Neuronal stem cell (in vitro differentiated cells): Measurements from ENCODE around the gene SUN1.

ENCODE experiments used
- DNase-seq: peaks from one replicate; pipeline ENCODE4 v3.0.0-alpha.2; 2013; ENCODE audit warnings: low spot score
- H2AFZ ChIP-seq: one replicate; pipeline ENCODE4 v1.6.1; 2013; ENCODE audit warnings: mild to moderate bottlenecking, low read length, inconsistent platforms
- H2AK5ac ChIP-seq: 2 replicates; pipeline ENCODE4 v1.6.1; 2013; ENCODE audit warnings: low read depth, mild to moderate bottlenecking, inconsistent platforms, low read length, moderate library complexity, mixed read lengths
- H2BK120ac ChIP-seq: 2 replicates; pipeline ENCODE4 v1.6.1; 2013; ENCODE audit warnings: low read depth, mild to moderate bottlenecking, inconsistent platforms, low read length, moderate library complexity, mixed read lengths
- H2BK12ac ChIP-seq: one replicate; pipeline ENCODE4 v1.6.1; 2013; ENCODE audit warnings: low read length, inconsistent platforms
- H2BK15ac ChIP-seq: 2 replicates; pipeline ENCODE4 v1.6.1; 2013; ENCODE audit warnings: mild to moderate bottlenecking, low read length, inconsistent platforms, mixed read lengths
- H2BK5ac ChIP-seq: one replicate; pipeline ENCODE4 v1.6.1; 2013; ENCODE audit warnings: inconsistent platforms, mild to moderate bottlenecking, low read length, moderate library complexity
- H3K14ac ChIP-seq: one replicate; pipeline ENCODE4 v1.6.1; 2013; ENCODE audit warnings: low read length, inconsistent platforms
- H3K18ac ChIP-seq: 2 replicates; pipeline ENCODE4 v1.6.1; 2013; ENCODE audit warnings: low read length, inconsistent platforms
- H3K23ac ChIP-seq: 2 replicates; pipeline ENCODE4 v1.6.1; 2013; ENCODE audit warnings: low read depth, mild to moderate bottlenecking, mixed read lengths, low read length, inconsistent platforms; ENCODE audit not compliant: poor library complexity
- H3K27ac ChIP-seq: replicated peaks from 3 replicates; pipeline ENCODE4 v1.5.1; 2013; ENCODE audit warnings: low read length, inconsistent platforms
- H3K27me3 ChIP-seq, 3 experiments: 2 replicates each; pipeline ENCODE4 v1.6.1; 2013; ENCODE audit warnings: low read length in 3 of 3, mild to moderate bottlenecking in 2 of 3, inconsistent platforms in 1 of 3, low read depth in 1 of 3, mixed read lengths in 1 of 3, moderate library complexity in 1 of 3; ENCODE audit not compliant: control insufficient read depth in 3 of 3, insufficient read depth in 3 of 3
- H3K36me3 ChIP-seq, 2 donors: replicated peaks in 1 of 2; 2 replicates each; pipeline ENCODE4 v1.6.1; 2013; ENCODE audit warnings: low read length in 2 of 2; ENCODE audit not compliant: control insufficient read depth in 2 of 2, insufficient read depth in 2 of 2
- H3K4ac ChIP-seq: 2 replicates; pipeline ENCODE4 v1.6.1; 2013; ENCODE audit warnings: inconsistent platforms, mild to moderate bottlenecking, low read length, moderate library complexity
- H3K4me1 ChIP-seq, 2 donors: 1 replicate in 1 of 2; 2 replicates in 1 of 2; pipeline ENCODE4 v1.6.1; 2013; ENCODE audit warnings: low read length in 2 of 2, low read depth in 1 of 2; ENCODE audit not compliant: control insufficient read depth in 2 of 2, insufficient read depth in 1 of 2
- H3K4me2 ChIP-seq: one replicate; pipeline ENCODE4 v1.6.1; 2013; ENCODE audit warnings: mild to moderate bottlenecking, low read length, inconsistent platforms; ENCODE audit not compliant: insufficient read depth, poor library complexity, severe bottlenecking
- H3K4me3 ChIP-seq, 2 donors: 2 replicates each; pipeline ENCODE4 v1.5.1; 2013; ENCODE audit warnings: low read length in 2 of 2, mild to moderate bottlenecking in 2 of 2, inconsistent platforms in 1 of 2, moderate library complexity in 1 of 2
- H3K79me1 ChIP-seq: one replicate; pipeline ENCODE4 v1.6.1; 2013; ENCODE audit warnings: low read depth, mild to moderate bottlenecking, inconsistent platforms, low read length, moderate library complexity
- H3K9ac ChIP-seq: one replicate; pipeline ENCODE4 v1.6.1; 2013; ENCODE audit warnings: mild to moderate bottlenecking, low read depth, low read length, inconsistent platforms; ENCODE audit not compliant: poor library complexity
- H3K9me3 ChIP-seq, 2 donors: replicated peaks in 1 of 2; 2 replicates each; pipeline versions ENCODE3 to v1.6.1; 2013; ENCODE audit warnings: low read length in 2 of 2, mild to moderate bottlenecking in 2 of 2, inconsistent platforms in 1 of 2, low read depth in 1 of 2, mixed read lengths in 1 of 2, moderate library complexity in 1 of 2; ENCODE audit not compliant: control insufficient read depth in 2 of 2, insufficient read depth in 1 of 2
- H4K8ac ChIP-seq: one replicate; pipeline ENCODE4 v1.6.1; 2013; ENCODE audit warnings: low read depth, mild to moderate bottlenecking, inconsistent platforms, low read length, moderate library complexity
- H4K91ac ChIP-seq: one replicate; pipeline ENCODE4 v1.6.1; 2013; ENCODE audit warnings: low read length, low read depth, mild to moderate bottlenecking, inconsistent platforms; ENCODE audit not compliant: poor library complexity
- WGBS, 2 donors: extraction: QIAGEN DNeasy Blood & Tissue Kit; methylation state at CpG; one replicate each; pipeline ENCODE4 v1.1.7; 2013; ENCODE audit warnings: missing lambda C conversion rate in 2 of 2, mixed read lengths in 1 of 2; ENCODE audit not compliant: insufficient read length in 2 of 2, insufficient replicate concordance in 1 of 2; ENCODE audit errors: extremely low coverage in 2 of 2; 5-methylcytosine and 5-hydroxymethylcytosine counted together

SUN1 gene

DNA sequence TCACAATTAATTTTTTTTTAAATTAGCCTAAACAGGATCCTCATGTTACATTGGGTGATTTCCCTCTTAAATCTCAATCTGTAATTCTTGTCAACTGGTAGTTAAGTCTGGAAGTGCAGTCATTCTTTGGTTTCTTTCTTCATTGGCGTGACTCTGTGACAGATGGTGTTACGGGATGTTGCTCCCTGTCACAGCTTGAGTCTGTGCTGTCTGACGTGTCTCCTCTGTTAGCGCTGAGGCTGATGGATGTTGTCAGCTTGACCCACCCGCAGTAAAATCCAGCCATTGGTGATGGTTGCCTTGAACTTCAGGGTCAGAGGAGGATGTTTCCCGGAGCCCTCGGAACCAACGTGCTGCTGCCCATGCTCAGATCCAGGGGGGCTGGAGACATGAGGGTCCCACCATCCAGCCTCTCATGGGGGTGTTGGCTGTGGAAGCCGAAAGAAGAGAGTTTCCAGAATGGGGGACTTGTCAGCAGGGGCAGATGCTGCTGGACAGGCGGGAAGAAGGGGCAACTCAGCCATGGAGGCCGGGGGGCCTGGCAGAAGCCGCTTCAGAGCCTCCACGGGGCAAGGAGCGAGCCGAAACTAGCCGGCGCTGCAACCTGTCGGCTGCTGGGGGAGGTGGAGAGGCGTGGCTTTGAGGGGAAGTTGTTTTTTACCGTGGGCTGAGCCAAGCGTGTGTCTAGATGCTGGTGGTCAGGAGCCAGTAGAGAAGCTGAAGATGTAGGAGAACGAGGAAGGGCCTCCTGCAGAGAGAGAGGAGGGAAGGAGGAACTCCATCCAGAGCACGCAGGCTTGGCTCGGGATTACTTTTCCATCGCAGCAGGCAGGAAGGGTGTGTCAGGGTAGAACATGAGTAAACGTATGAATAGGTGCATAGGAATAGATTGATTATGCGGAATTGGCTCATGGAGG lies 3.5 kb downstream of the SUN1 start:
- Histone ChIP-seq H2AK5ac (no peak overlapping the region), H3K36me3 (peaks cover 12 to 77% of the 10 kb centered on the region in 2 donors), H3K27me3 (no peaks in the 10 kb centered on the region), H4K8ac (no peak overlapping the region), H3K4me3 (no peak overlapping the region), H3K4ac (no peak overlapping the region), H3K4me2 (no peak overlapping the region), H3K27ac (no peak overlapping the region), H3K79me1 (peaks cover 12% of the 10 kb centered on the region), H3K9ac (no peak overlapping the region), H3K14ac (no peak overlapping the region), H2BK120ac (no peak overlapping the region), H3K23ac (peak overlapping the region; percentile 75), H2AFZ (no peak overlapping the region), H2BK5ac (no peak overlapping the region), H4K91ac (no peak overlapping the region), H3K4me1 (peaks cover 0 to 2% of the 10 kb centered on the region in 2 donors), H2BK12ac (no peak overlapping the region), H3K9me3 (no peaks in the 10 kb centered on the region), H3K18ac (no peak overlapping the region), H2BK15ac (no peak overlapping the region)
- DNase-seq, result no peak
- WGBS, 2 donors, result no CpG with 5 or more reads among the region's 27 CpGs

GRCh38 chr7:836429-836828 lies 4.2 kb downstream of the SUN1 start:
- Histone ChIP-seq H3K9ac (no peak overlapping the region), H3K23ac (peak overlapping the region; percentile 49), H3K4me3 (no peak overlapping the region), H2BK15ac (no peak overlapping the region), H3K27ac (no peak overlapping the region), H3K18ac (no peak overlapping the region), H3K79me1 (peaks cover 11% of the 10 kb centered on the region), H2BK120ac (no peak overlapping the region), H2BK5ac (peak overlapping the region; percentile 55), H4K91ac (no peak overlapping the region), H2AFZ (no peak overlapping the region), H2AK5ac (no peak overlapping the region), H2BK12ac (no peak overlapping the region), H3K36me3 (peaks cover 12 to 78% of the 10 kb centered on the region in 2 donors), H3K4me2 (no peak overlapping the region), H3K27me3 (no peaks in the 10 kb centered on the region), H3K4me1 (peaks cover 0 to 2% of the 10 kb centered on the region in 2 donors), H3K9me3 (no peaks in the 10 kb centered on the region), H4K8ac (no peak overlapping the region), H3K4ac (no peak overlapping the region), H3K14ac (no peak overlapping the region)
- no CpG with 5 or more reads among the region's 5 CpGs for WGBS, 2 donors
- DNase-seq, result no peak

DNA sequence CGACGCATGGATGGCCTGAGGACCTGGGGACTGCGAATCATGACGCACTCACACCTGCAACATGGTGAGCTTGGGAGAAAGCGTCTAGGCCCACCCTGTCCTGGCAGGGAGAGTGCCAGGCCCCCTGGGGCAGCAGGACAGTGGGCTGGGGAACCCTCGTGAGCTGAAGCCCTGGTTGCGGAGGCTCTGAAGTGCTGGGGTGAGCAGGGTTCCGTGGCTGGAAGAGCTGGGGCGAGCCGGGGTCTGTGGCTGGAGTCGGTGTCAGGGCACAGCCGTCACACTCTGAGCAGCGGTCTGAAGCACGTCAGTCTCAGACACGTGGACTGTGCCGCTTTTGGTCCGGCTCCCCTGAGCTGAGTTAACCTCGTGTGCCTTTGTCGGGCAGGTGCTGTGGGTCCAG lies 4.7 kb downstream of the SUN1 start:
- WGBS, 2 donors, result no CpG with 5 or more reads among the region's 19 CpGs
- Histone ChIP-seq H3K9ac (no peak overlapping the region), H3K4me3 (no peak overlapping the region), H3K9me3 (peaks cover 0 to 1% of the 10 kb centered on the region in 2 donors), H2AFZ (no peak overlapping the region), H2BK12ac (no peak overlapping the region), H4K8ac (no peak overlapping the region), H3K4ac (no peak overlapping the region), H3K79me1 (peaks cover 13% of the 10 kb centered on the region), H3K18ac (no peak overlapping the region), H3K36me3 (peaks cover 15 to 84% of the 10 kb centered on the region in 2 donors), H2BK120ac (no peak overlapping the region), H3K23ac (peak overlapping the region; percentile 49), H3K4me2 (no peak overlapping the region), H3K27me3 (no peaks in the 10 kb centered on the region), H3K4me1 (peaks cover 2 to 3% of the 10 kb centered on the region in 2 donors), H2AK5ac (no peak overlapping the region), H3K27ac (no peak overlapping the region), H4K91ac (no peak overlapping the region), H3K14ac (peak overlapping the region; percentile 41), H2BK15ac (no peak overlapping the region), H2BK5ac (peak overlapping the region; percentile 55)
- DNase-seq, result no peak

DNA sequence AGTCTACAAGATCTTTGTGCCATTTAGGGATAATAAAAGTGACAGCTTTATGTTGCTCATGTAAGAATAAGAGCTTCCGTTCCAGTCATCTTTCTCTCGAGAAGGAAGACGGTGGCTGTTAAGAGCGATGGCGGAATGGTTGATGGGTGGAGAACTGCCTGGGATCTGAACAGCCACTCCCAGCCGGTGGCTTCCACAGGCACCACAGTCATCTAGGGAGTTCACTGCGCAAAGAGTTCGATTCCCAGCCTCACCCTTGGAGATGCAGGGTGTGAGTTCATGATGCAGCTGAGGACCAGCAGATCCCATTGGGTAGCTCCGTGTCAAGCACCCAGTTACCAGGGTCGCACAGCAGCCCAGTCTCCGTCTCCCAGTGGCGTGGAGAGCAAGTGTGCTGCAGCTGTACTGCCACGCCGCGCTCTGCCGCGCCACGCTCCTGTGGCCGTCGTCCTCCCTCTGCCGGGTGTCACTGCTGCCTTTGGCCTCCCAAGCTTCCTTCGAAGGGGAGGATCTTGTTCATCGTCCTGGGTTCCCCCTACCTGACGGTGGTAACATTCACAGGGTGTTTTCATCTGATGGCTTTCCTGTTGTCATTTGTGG lies 7.8 kb downstream of the SUN1 start:
- Histone ChIP-seq H2AFZ (no peak overlapping the region), H3K9me3 (peaks cover 0 to 1% of the 10 kb centered on the region in 2 donors), H3K18ac (no peak overlapping the region), H3K14ac (no peak overlapping the region), H4K91ac (no peak overlapping the region), H2BK120ac (no peak overlapping the region), H2AK5ac (no peak overlapping the region), H3K27ac (no peak overlapping the region), H3K23ac (no peak overlapping the region), H3K79me1 (peaks cover 13% of the 10 kb centered on the region), H2BK12ac (no peak overlapping the region), H3K36me3 (peaks cover 30 to 92% of the 10 kb centered on the region in 2 donors), H3K4ac (no peak overlapping the region), H3K27me3 (no peaks in the 10 kb centered on the region), H3K9ac (no peak overlapping the region), H4K8ac (no peak overlapping the region), H2BK15ac (no peak overlapping the region), H3K4me1 (peaks cover 0 to 11% of the 10 kb centered on the region in 2 donors), H3K4me2 (no peak overlapping the region), H2BK5ac (no peak overlapping the region), H3K4me3 (no peak overlapping the region)
- WGBS, 2 donors, result no CpG with 5 or more reads among the region's 24 CpGs
- DNase-seq, result no peak
